ENCODE results near the gene AMZ1. TPM values are rescaled to one million over a fixed set of nuclear protein-coding genes. Genes with fewer than 3 reads are reported as not detected.

The AMZ1 gene
- total RNA-seq, 2 donors from 2014 or later, result 0.66 to 1.6 TPM

- no peaks in the 10 kb centered on the region for H3K9me3 Mint-ChIP-seq
- Histone ChIP-seq H3K9me3 (ENCODE audit: control insufficient read depth, low read length) (no peaks in the 10 kb centered on the region), H3K4me3 (ENCODE audit: low read length) (no peak overlapping the region), H3K27ac (ENCODE audit: low read depth, low read length) (peak overlapping the region; percentile 97), H3K36me3 (ENCODE audit: control insufficient read depth, insufficient read depth, low read length) (peaks cover 23% of the 10 kb centered on the region), H3K9ac (ENCODE audit: extremely low read depth, low read length, poor library complexity, severe bottlenecking) (no peak overlapping the region), H3K27me3 (ENCODE audit: control insufficient read depth, insufficient read depth, low read length, poor library complexity, severe bottlenecking) (no peaks in the 10 kb centered on the region), H3K4me1 (ENCODE audit: control insufficient read depth, insufficient read depth, low read length) (no peaks in the 10 kb centered on the region)
- no peak overlapping the region for H3K27ac Mint-ChIP-seq
- no peak overlapping the region for H3K4me3 Mint-ChIP-seq
- H3K27me3 Mint-ChIP-seq (ENCODE audit: insufficient read depth), result no peaks in the 10 kb centered on the region
- peaks cover 6% of the 10 kb centered on the region for H3K36me3 Mint-ChIP-seq (ENCODE audit: low read depth)
- no peak for DNase-seq
- H3K4me1 Mint-ChIP-seq, result peaks cover under 1% of the 10 kb centered on the region
- no peak for TF ChIP-seq CTCF (conservative IDR thresholded peaks at IDR 0.05)
- 85 to 93% methylated on average over 19 to 37 of the region's 37 CpGs for WGBS, 2 experiments (ENCODE audit: insufficient coverage in 1 of 2, insufficient read length in 1 of 2)
Measured at GRCh38 chr7:2639695-2640481, 48.1 kb upstream of the AMZ1 start.

GRCh38 chr7:2640482-2640830 is 47.5 kb upstream of the AMZ1 start:
- DNase-seq, result no peak
- Histone ChIP-seq H3K27me3 (ENCODE audit: control insufficient read depth, insufficient read depth, low read length, poor library complexity, severe bottlenecking) (no peaks in the 10 kb centered on the region), H3K9ac (ENCODE audit: extremely low read depth, low read length, poor library complexity, severe bottlenecking) (no peak overlapping the region), H3K4me3 (ENCODE audit: low read length) (no peak overlapping the region), H3K36me3 (ENCODE audit: control insufficient read depth, insufficient read depth, low read length) (peaks cover 17% of the 10 kb centered on the region), H3K4me1 (ENCODE audit: control insufficient read depth, insufficient read depth, low read length) (no peaks in the 10 kb centered on the region), H3K27ac (ENCODE audit: low read depth, low read length) (peak overlapping the region; percentile 97), H3K9me3 (ENCODE audit: control insufficient read depth, low read length) (no peaks in the 10 kb centered on the region)
- H3K4me1 Mint-ChIP-seq, result peaks cover 7% of the 10 kb centered on the region
- H3K27me3 Mint-ChIP-seq (ENCODE audit: insufficient read depth), result no peaks in the 10 kb centered on the region
- WGBS, 2 experiments (ENCODE audit: insufficient coverage in 1 of 2, insufficient read length in 1 of 2), result 94 to 96% methylated on average over 4 to 12 of the region's 12 CpGs
- no peak overlapping the region for H3K4me3 Mint-ChIP-seq
- TF ChIP-seq CTCF (conservative IDR thresholded peaks at IDR 0.05), result no peak
- peak overlapping the region; percentile 74 for H3K27ac Mint-ChIP-seq
- no peaks in the 10 kb centered on the region for H3K9me3 Mint-ChIP-seq
- H3K36me3 Mint-ChIP-seq (ENCODE audit: low read depth), result peaks cover 2% of the 10 kb centered on the region

DNA sequence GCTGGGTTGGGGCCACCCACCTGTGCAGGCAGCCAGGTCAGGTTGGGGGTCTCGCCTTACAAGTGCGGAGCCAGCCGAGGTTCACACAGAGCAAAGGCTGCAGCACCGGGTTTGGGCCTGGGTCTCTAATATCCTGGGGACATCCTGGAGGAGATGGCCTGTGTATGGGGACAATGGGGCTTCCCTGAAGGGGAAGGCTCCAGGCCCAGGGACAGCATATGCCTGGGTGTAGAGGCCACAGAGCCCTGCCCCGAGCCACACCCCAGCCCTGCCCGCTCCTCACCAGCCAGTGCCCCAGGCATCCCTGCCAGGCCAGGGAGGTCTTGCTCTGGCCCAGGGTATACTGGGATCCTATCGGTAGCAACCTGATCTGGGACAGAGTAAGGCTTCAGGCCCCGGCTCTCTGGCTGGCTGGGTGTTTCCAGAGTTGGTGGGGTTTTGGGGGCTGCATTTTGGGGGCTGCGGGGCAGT is 47.1 kb upstream of the AMZ1 start:
- Histone ChIP-seq H3K9me3 (ENCODE audit: control insufficient read depth, low read length) (no peaks in the 10 kb centered on the region), H3K36me3 (ENCODE audit: control insufficient read depth, insufficient read depth, low read length) (peaks cover 13% of the 10 kb centered on the region), H3K27me3 (ENCODE audit: control insufficient read depth, insufficient read depth, low read length, poor library complexity, severe bottlenecking) (no peaks in the 10 kb centered on the region), H3K4me3 (ENCODE audit: low read length) (no peak overlapping the region), H3K9ac (ENCODE audit: extremely low read depth, low read length, poor library complexity, severe bottlenecking) (no peak overlapping the region), H3K27ac (ENCODE audit: low read depth, low read length) (peak overlapping the region; percentile 97), H3K4me1 (ENCODE audit: control insufficient read depth, insufficient read depth, low read length) (no peaks in the 10 kb centered on the region)
- Mint-ChIP-seq H3K27me3 (ENCODE audit: insufficient read depth) (no peaks in the 10 kb centered on the region), H3K36me3 (ENCODE audit: low read depth) (no peaks in the 10 kb centered on the region), H3K9me3 (no peaks in the 10 kb centered on the region), H3K4me3 (no peak overlapping the region), H3K4me1 (peaks cover 9% of the 10 kb centered on the region), H3K27ac (peak overlapping the region; percentile 74)
- no peak for TF ChIP-seq CTCF (conservative IDR thresholded peaks at IDR 0.05)
- no peak for DNase-seq
- WGBS, 2 experiments (ENCODE audit: insufficient coverage in 1 of 2, insufficient read length in 1 of 2), result 85% methylated on average over 3 to 9 of the region's 9 CpGs

All from endodermal cell (in vitro differentiated cells).